HT-29 (cell line): Measurements from ENCODE around the gene ELAVL3. TPM values are rescaled to one million over a fixed set of nuclear protein-coding genes. Genes with fewer than 3 reads are reported as not detected.
"Not testable (repeated sequence)": the region's sequence is repeated elsewhere in the genome, so short reads cannot be mapped to it uniquely, and the experiment has no call there.

Source experiments
- DNase-seq: peaks from one replicate; pipeline ENCODE4 v3.0.0-alpha.2; 2015; ENCODE audit warnings: low spot score
- small RNA-seq: library from RNA; depleted of rRNA; stranded (forward); fragments of <200 nt; gene quantifications from one replicate; pipeline ENCODE3, GENCODE V24; 2014
- total RNA-seq: library from RNA; depleted of rRNA; stranded (reverse); fragments of >200 nt; shearing (Covaris generic); gene quantifications from 2 replicates; pipeline ENCODE4 v1.2.3, GENCODE V29; 2014; rRNA removed

ELAVL3 gene
- total RNA-seq, 1 experiment from 2014 or later, result not detected

GRCh38 chr19:11406703-11407236 is 74.1 kb downstream of the ELAVL3 start:
- not testable (repeated sequence) for DNase-seq

GRCh38 chr19:11405846-11406643 is 74.8 kb downstream of the ELAVL3 start:
- no peak for DNase-seq

- no peak for DNase-seq
These were observed 76.1 kb downstream of the ELAVL3 start for GRCh38 chr19:11404588-11405222.

- no peak for DNase-seq
These were observed 78.9 kb downstream of the ELAVL3 start for GRCh38 chr19:11401808-11402543.

Small RNA genes lying within 50 kb of the gene (small RNA-seq; reads per million reads assigned to genes)
- gene MIR7974 (3.4 reads per million, percentile 78 among the genes with 10 or more reads in this experiment), gene RF00019 (not detected), gene RN7SL833P (0.22 reads per million)

Other genes with a start within 250 kb of the ELAVL3 start
- gene ANGPTL8, start 241.4 kb downstream of the ELAVL3 start, total RNA-seq, result not detected in 2 replicates
- gene DOCK6, start 218.5 kb downstream of the ELAVL3 start, total RNA-seq, result 12.7 and 19.4 TPM in 2 replicates
- not detected in 2 replicates for gene TSPAN16, start 184.9 kb downstream of the ELAVL3 start, total RNA-seq
- gene RAB3D, start 141.4 kb downstream of the ELAVL3 start, total RNA-seq, result 17.5 and 20.5 TPM in 2 replicates
- gene TMEM205, start 134.8 kb downstream of the ELAVL3 start, total RNA-seq, result 81.5 and 97.3 TPM in 2 replicates
- gene CCDC159, start 134.5 kb downstream of the ELAVL3 start, total RNA-seq, result 3.5 and 9.2 TPM in 2 replicates
- 1.7 and 3.6 TPM in 2 replicates for gene PLPPR2, start 125.6 kb downstream of the ELAVL3 start, total RNA-seq
- gene SWSAP1, start 106.4 kb downstream of the ELAVL3 start, total RNA-seq, result 3.9 and 5.4 TPM in 2 replicates
- gene EPOR, start 96.7 kb downstream of the ELAVL3 start, total RNA-seq, result 3.7 and 3.8 TPM in 2 replicates
- 69.4 and 71.5 TPM in 2 replicates for gene RGL3, start 61.7 kb downstream of the ELAVL3 start, total RNA-seq
- gene ODAD3, start 45.9 kb downstream of the ELAVL3 start, total RNA-seq, result not detected in 2 replicates
- gene PRKCSH, start 45.4 kb downstream of the ELAVL3 start, total RNA-seq, result 145 and 159 TPM in 2 replicates
- 7.5 and 9.8 TPM in 2 replicates for gene ZNF653, start 24.8 kb upstream of the ELAVL3 start, total RNA-seq
- gene ECSIT, start 48.1 kb upstream of the ELAVL3 start, total RNA-seq, result 55.7 and 56.4 TPM in 2 replicates
- gene CNN1, start 57.8 kb upstream of the ELAVL3 start, total RNA-seq, result not detected in 2 replicates
- 41.0 and 48.1 TPM in 2 replicates for gene ELOF1, start 78.2 kb upstream of the ELAVL3 start, total RNA-seq
- gene ACP5, start 96.6 kb upstream of the ELAVL3 start, total RNA-seq, result 0.83 and 1.4 TPM in 2 replicates
- gene ZNF627, start 116.4 kb upstream of the ELAVL3 start, total RNA-seq, result 1.4 and 2.4 TPM in 2 replicates